ENCODE results near the gene GCH1. TPM values are rescaled to one million over a fixed set of nuclear protein-coding genes. Genes with fewer than 3 reads are reported as not detected.
A peak's percentile ranks its signal among the peaks of the same experiment; 100 is the strongest.

GCH1 gene
- total and polyA plus RNA-seq, 4 donors = 7.2 to 44.9 (median 14.8) TPM

DNA sequence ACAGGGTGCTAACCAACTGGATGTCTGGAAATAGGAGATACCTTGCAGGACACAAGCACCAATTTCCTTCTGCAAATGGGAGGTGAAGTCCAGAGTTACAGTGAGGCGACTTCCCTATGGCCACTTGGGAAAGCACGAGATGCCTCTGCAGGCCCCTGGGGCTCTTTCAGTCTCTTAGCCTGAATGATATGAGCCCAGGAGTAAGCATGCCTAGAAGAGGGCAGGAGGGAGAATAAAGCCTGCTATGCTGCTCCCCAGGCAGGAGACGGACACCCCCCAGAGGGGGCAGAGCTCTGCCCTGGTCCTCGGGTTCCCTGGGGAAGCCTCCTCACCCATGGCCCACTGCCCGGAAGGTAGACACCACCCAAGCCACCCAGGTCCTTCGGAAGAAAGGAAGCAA lies 105.1 kb downstream of the GCH1 start:
- Histone ChIP-seq H3K4me1 (ENCODE audit: control insufficient read depth in 5 of 5, insufficient read depth in 5 of 5, low read length in 5 of 5) (no peaks in the 10 kb centered on the region), H3K27me3 (ENCODE audit: control insufficient read depth in 3 of 3, insufficient read depth in 3 of 3, low read length in 2 of 3) (no peaks in the 10 kb centered on the region), H3K9me3 (ENCODE audit: control insufficient read depth in 4 of 4, insufficient read depth in 3 of 4, low read length in 3 of 4) (peaks cover 0 to 8% (median under 1%) of the 10 kb centered on the region in 4 donors), H3K27ac (ENCODE audit: low read depth in 1 of 2, low read length in 1 of 2) (no peak overlapping the region), H3K4me3 (no peak overlapping the region), H3K36me3 (ENCODE audit: control insufficient read depth in 4 of 4, insufficient read depth in 4 of 4, low read length in 4 of 4) (no peaks in the 10 kb centered on the region), H3K9ac (ENCODE audit: insufficient read depth in 1 of 2, low read length in 2 of 2) (no peak overlapping the region)
- ATAC-seq (ENCODE audit: insufficient read depth, low FRiP score) = no peak
- TF ChIP-seq, protein P1, sequence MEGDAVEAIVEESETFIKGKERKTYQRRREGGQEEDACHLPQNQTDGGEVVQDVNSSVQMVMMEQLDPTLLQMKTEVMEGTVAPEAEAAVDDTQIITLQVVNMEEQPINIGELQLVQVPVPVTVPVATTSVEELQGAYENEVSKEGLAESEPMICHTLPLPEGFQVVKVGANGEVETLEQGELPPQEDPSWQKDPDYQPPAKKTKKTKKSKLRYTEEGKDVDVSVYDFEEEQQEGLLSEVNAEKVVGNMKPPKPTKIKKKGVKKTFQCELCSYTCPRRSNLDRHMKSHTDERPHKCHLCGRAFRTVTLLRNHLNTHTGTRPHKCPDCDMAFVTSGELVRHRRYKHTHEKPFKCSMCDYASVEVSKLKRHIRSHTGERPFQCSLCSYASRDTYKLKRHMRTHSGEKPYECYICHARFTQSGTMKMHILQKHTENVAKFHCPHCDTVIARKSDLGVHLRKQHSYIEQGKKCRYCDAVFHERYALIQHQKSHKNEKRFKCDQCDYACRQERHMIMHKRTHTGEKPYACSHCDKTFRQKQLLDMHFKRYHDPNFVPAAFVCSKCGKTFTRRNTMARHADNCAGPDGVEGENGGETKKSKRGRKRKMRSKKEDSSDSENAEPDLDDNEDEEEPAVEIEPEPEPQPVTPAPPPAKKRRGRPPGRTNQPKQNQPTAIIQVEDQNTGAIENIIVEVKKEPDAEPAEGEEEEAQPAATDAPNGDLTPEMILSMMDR (IDR thresholded peaks at IDR 0.05; ENCODE audit: control extremely low read depth, extremely low read depth) = no peak
- WGBS, 2 donors = 87 to 88% methylated on average over 6 of the region's 6 CpGs
- peak in 1 of 3 donors; percentile 1 for DNase-seq

DNA sequence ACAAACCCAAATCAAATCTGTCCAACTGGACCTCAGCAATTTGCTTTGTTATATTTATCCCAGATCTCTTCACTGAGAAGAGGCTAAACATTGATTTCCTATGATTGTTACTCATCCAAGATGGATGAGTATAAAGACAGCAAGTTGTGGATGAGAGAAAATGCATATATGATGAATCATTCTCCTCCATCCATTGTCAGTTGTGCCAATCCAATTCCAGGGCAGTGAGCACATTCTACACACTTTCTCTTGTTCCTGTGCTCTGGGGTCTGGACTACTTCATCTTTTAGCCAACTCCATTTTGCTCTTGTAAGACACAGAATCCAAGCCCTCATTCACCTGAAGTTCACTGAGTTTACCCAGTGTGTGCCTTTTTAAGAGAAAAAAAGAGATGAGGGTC lies 105.7 kb downstream of the GCH1 start:
- H3K4me3 ChIP-seq = no peak overlapping the region
- TF ChIP-seq, protein P1 (IDR thresholded peaks at IDR 0.05; ENCODE audit: control extremely low read depth, extremely low read depth) = no peak
- DNase-seq = no peak
- H3K27ac ChIP-seq (ENCODE audit: low read depth in 1 of 2, low read length in 1 of 2) = no peak overlapping the region
- H3K9ac ChIP-seq (ENCODE audit: insufficient read depth in 1 of 2, low read length in 2 of 2) = no peak overlapping the region
- H3K9me3 ChIP-seq (ENCODE audit: control insufficient read depth in 4 of 4, insufficient read depth in 3 of 4, low read length in 3 of 4) = peaks cover 0 to 8% (median under 1%) of the 10 kb centered on the region in 4 donors
- ATAC-seq (ENCODE audit: insufficient read depth, low FRiP score) = no peak
- H3K36me3 ChIP-seq (ENCODE audit: control insufficient read depth in 4 of 4, insufficient read depth in 4 of 4, low read length in 4 of 4) = peaks cover 0 to 2% (median 0%) of the 10 kb centered on the region in 4 donors
- no peaks in the 10 kb centered on the region for H3K27me3 ChIP-seq (ENCODE audit: control insufficient read depth in 3 of 3, insufficient read depth in 3 of 3, low read length in 2 of 3)
- no peaks in the 10 kb centered on the region for H3K4me1 ChIP-seq (ENCODE audit: control insufficient read depth in 5 of 5, insufficient read depth in 5 of 5, low read length in 5 of 5)

DNA sequence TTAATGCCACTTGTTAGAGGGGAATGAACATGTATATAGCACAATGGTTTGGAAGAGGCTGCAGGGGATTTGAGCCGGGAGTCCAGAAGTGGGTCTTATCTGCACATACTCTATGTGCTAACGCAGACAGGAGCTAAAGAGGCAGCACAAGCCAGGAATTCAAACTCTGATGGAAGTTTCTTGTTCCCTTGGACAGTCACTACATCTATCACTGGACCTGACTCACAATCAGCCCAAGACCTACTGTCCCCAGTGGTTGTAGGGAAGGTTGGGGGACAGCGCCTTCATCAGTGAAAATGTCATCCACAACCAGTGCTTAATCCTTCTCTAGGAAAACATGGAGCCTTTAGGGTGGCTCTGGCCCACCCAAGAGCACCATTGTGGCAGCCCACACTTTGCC lies 107.8 kb downstream of the GCH1 start:
- 93 to 95% methylated on average over 3 of the region's 3 CpGs for WGBS, 2 donors
- no peak for ATAC-seq (ENCODE audit: insufficient read depth, low FRiP score)
- TF ChIP-seq, protein P1 (IDR thresholded peaks at IDR 0.05; ENCODE audit: control extremely low read depth, extremely low read depth) = no peak

DNA sequence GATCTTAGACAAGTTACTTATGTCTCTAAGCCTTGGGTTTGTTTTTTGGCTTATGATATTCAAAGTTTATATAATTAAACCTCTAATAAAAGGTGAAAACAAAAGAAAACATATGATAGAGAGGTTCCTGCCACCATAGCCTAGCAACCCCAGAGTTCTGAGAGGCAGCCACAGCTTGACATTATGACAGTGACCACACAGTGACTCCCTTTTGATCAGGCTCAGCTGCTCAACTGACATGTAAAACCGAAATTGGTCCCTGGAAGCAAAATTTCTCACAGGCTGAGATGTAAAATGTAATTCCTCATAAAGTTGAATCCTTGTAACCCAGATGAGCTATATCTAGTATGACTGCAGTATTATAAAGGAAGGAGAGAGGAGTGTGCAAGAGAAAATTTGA lies 108.5 kb downstream of the GCH1 start:
- Histone ChIP-seq H3K4me1 (ENCODE audit: control insufficient read depth in 5 of 5, insufficient read depth in 5 of 5, low read length in 5 of 5) (no peaks in the 10 kb centered on the region), H3K9ac (ENCODE audit: insufficient read depth in 1 of 2, low read length in 2 of 2) (no peak overlapping the region), H3K4me3 (no peak overlapping the region), H3K27me3 (ENCODE audit: control insufficient read depth in 3 of 3, insufficient read depth in 3 of 3, low read length in 2 of 3) (no peaks in the 10 kb centered on the region), H3K9me3 (ENCODE audit: control insufficient read depth in 4 of 4, insufficient read depth in 3 of 4, low read length in 3 of 4) (peaks cover 0 to 8% (median under 1%) of the 10 kb centered on the region in 4 donors), H3K36me3 (ENCODE audit: control insufficient read depth in 4 of 4, insufficient read depth in 4 of 4, low read length in 4 of 4) (peaks cover 0 to 9% (median 7%) of the 10 kb centered on the region in 4 donors), H3K27ac (ENCODE audit: low read depth in 1 of 2, low read length in 1 of 2) (no peak overlapping the region)
- 43 to 74% methylated on average over 1 of the region's 1 CpG for WGBS, 2 donors
- TF ChIP-seq, protein P1 (IDR thresholded peaks at IDR 0.05; ENCODE audit: control extremely low read depth, extremely low read depth) = no peak
- DNase-seq (peak in 1 of 3 donors; percentile 21), ATAC-seq (ENCODE audit: insufficient read depth, low FRiP score) (no peak)

More for the DNA sequence above, 107.8 kb downstream of the GCH1 start:
- Histone ChIP-seq H3K36me3 (ENCODE audit: control insufficient read depth in 4 of 4, insufficient read depth in 4 of 4, low read length in 4 of 4) (peaks cover 0 to 5% (median 4%) of the 10 kb centered on the region in 4 donors), H3K9me3 (ENCODE audit: control insufficient read depth in 4 of 4, insufficient read depth in 3 of 4, low read length in 3 of 4) (peaks cover 0 to 8% (median under 1%) of the 10 kb centered on the region in 4 donors), H3K27me3 (ENCODE audit: control insufficient read depth in 3 of 3, insufficient read depth in 3 of 3, low read length in 2 of 3) (no peaks in the 10 kb centered on the region), H3K27ac (ENCODE audit: low read depth in 1 of 2, low read length in 1 of 2) (no peak overlapping the region), H3K4me3 (no peak overlapping the region), H3K9ac (ENCODE audit: insufficient read depth in 1 of 2, low read length in 2 of 2) (no peak overlapping the region), H3K4me1 (ENCODE audit: control insufficient read depth in 5 of 5, insufficient read depth in 5 of 5, low read length in 5 of 5) (no peaks in the 10 kb centered on the region)
- DNase-seq = no peak
